IMR-90 (cell line): ENCODE data around the gene CEBPB. TPM values are rescaled to one million over a fixed set of nuclear protein-coding genes. Genes with fewer than 3 reads are reported as not detected.
A peak's percentile ranks its signal among the peaks of the same experiment; 100 is the strongest.

Experiments
- ATAC-seq: fragments of 200-7000 bp; cut with Tn5 transposase; 2 replicates; pipeline ENCODE4 v1.9.1; 2020; ENCODE audit warnings: low read depth, mild to moderate bottlenecking, moderate library complexity
- BruUV-seq: library from RNA; stranded (reverse); fragments of 400-500 nt; replicated peaks from 2 replicates; lab custom pipeline; 2021; lab: Mats Ljungman, UMichigan
- CTCF ChIA-PET: fragments of 300-600 bp; formaldehyde crosslinking; extraction: SDS; loops from one replicate; lab custom pipeline; 2021; ENCODE audit warnings: antibody characterized with exemption; lab: Yijun Ruan, JAX
- POLR2A ChIA-PET: fragments of 300-600 bp; sonication (Branson Sonifier 250); formaldehyde crosslinking; loops from one replicate; lab custom pipeline; 2022; ENCODE audit warnings: antibody characterized with exemption; ENCODE audit not compliant: unreplicated experiment; lab: Charles Lee
- DNase-seq: peaks from one replicate; pipeline ENCODE4 v3.0.0; 2013
- H2AFZ ChIP-seq: replicated peaks from 2 replicates; pipeline ENCODE3; 2013; ENCODE audit warnings: low read length, mild to moderate bottlenecking; ENCODE audit not compliant: poor library complexity
- H2AK5ac ChIP-seq: 2 replicates; pipeline ENCODE4 v1.6.1; 2013; ENCODE audit warnings: low read depth, low read length, inconsistent platforms
- H2AK9ac ChIP-seq: replicated peaks from 2 replicates; pipeline ENCODE3; 2013; ENCODE audit warnings: mild to moderate bottlenecking, low read depth, low read length, moderate library complexity; ENCODE audit not compliant: poor library complexity
- H2BK120ac ChIP-seq: 2 replicates; pipeline ENCODE4 v1.6.1; 2013; ENCODE audit warnings: low read depth, low read length, inconsistent platforms
- H2BK15ac ChIP-seq: 3 replicates; pipeline ENCODE4 v1.6.1; 2013; ENCODE audit warnings: low read depth, low read length, inconsistent platforms
- H2BK20ac ChIP-seq: 2 replicates; pipeline ENCODE4 v1.6.1; 2013; ENCODE audit warnings: low read depth, mild to moderate bottlenecking, inconsistent platforms, low read length, moderate library complexity
- H2BK5ac ChIP-seq: 2 replicates; pipeline ENCODE4 v1.6.1; 2013; ENCODE audit warnings: mild to moderate bottlenecking, low read depth, low read length, inconsistent platforms; ENCODE audit not compliant: poor library complexity, severe bottlenecking
- H3K14ac ChIP-seq: replicated peaks from 2 replicates; pipeline ENCODE4 v1.6.1; 2013; ENCODE audit warnings: low read depth, low read length, inconsistent platforms
- H3K18ac ChIP-seq: 2 replicates; pipeline ENCODE4 v1.6.1; 2013; ENCODE audit warnings: low read depth, low read length, control low read depth
- H3K23ac ChIP-seq: 2 replicates; pipeline ENCODE4 v1.6.1; 2013; ENCODE audit warnings: low read depth, low read length, inconsistent platforms
- H3K27ac ChIP-seq: 2 replicates; pipeline ENCODE4 v1.5.1; 2013; ENCODE audit warnings: mild to moderate bottlenecking, control low read depth, low read length; ENCODE audit not compliant: insufficient read depth
- H3K27me3 ChIP-seq: 2 replicates; pipeline ENCODE4 v1.6.1; 2013; ENCODE audit warnings: low read length; ENCODE audit not compliant: control insufficient read depth, insufficient read depth
- H3K36me3 ChIP-seq: 2 replicates; pipeline ENCODE4 v1.6.1; 2013; ENCODE audit warnings: low read length, mixed read lengths; ENCODE audit not compliant: control insufficient read depth, insufficient read depth
- H3K4ac ChIP-seq: 2 replicates; pipeline ENCODE4 v1.6.1; 2013; ENCODE audit warnings: low read depth, low read length, inconsistent platforms
- H3K4me1 ChIP-seq: 2 replicates; pipeline ENCODE4 v1.6.1; 2013; ENCODE audit warnings: low read length, mixed read lengths; ENCODE audit not compliant: control insufficient read depth, insufficient read depth
- H3K4me2 ChIP-seq: 2 replicates; pipeline ENCODE4 v1.6.1; 2013; ENCODE audit warnings: low read depth, mild to moderate bottlenecking, control low read depth, low read length, moderate library complexity
- H3K4me3 ChIP-seq: 2 replicates; pipeline ENCODE4 v1.5.1; 2013; ENCODE audit warnings: low read depth, mild to moderate bottlenecking, control low read depth, low read length, moderate library complexity; ENCODE audit not compliant: insufficient read depth
- H3K56ac ChIP-seq: 2 replicates; pipeline ENCODE4 v1.6.1; 2013; ENCODE audit warnings: low read length, inconsistent platforms; ENCODE audit not compliant: insufficient read depth; ENCODE audit errors: extremely low read depth
- H3K79me1 ChIP-seq, 2 experiments: 2 replicates each; pipeline ENCODE4 v1.6.1; 2013; ENCODE audit warnings: low read length in 2 of 2, inconsistent platforms in 1 of 2, low read depth in 1 of 2
- H3K9ac ChIP-seq: 2 replicates; pipeline ENCODE4 v1.6.1; 2013; ENCODE audit warnings: low read depth, low read length, control low read depth
- H3K9me1 ChIP-seq: 2 replicates; pipeline ENCODE4 v1.6.1; 2013; ENCODE audit warnings: low read length, inconsistent platforms; ENCODE audit not compliant: insufficient read depth
- H3K9me3 ChIP-seq: 2 replicates; pipeline ENCODE4 v1.6.1; 2013; ENCODE audit warnings: low read length; ENCODE audit not compliant: control insufficient read depth, insufficient read depth
- H4K20me1 ChIP-seq: 2 replicates; pipeline ENCODE4 v1.6.1; 2013; ENCODE audit warnings: low read length, inconsistent platforms; ENCODE audit not compliant: insufficient read depth
- H4K5ac ChIP-seq: 2 replicates; pipeline ENCODE4 v1.6.1; 2013; ENCODE audit warnings: mild to moderate bottlenecking, low read depth, low read length, control low read depth
- H4K8ac ChIP-seq, 2 experiments: 2 replicates each; pipeline ENCODE4 v1.6.1; 2013; ENCODE audit warnings: low read depth in 2 of 2, low read length in 2 of 2, control low read depth in 1 of 2, inconsistent platforms in 1 of 2
- H4K91ac ChIP-seq: 2 replicates; pipeline ENCODE4 v1.6.1; 2013; ENCODE audit warnings: low read depth, low read length, inconsistent platforms; ENCODE audit not compliant: insufficient read depth
- BHLHE40 ChIP-seq: fragments of 150-350 bp; IDR thresholded peaks from 2 replicates; pipeline ENCODE4 v1.6.1; 2016; ENCODE audit warnings: mild to moderate bottlenecking, low read depth, low read length
- CEBPB ChIP-seq: IDR thresholded peaks from 2 replicates; pipeline ENCODE4 v1.6.1; 2012; ENCODE audit warnings: low read depth, low read length, improper control_type of control experiment
- CHD1 ChIP-seq: IDR thresholded peaks from 2 replicates; pipeline ENCODE4 v1.6.1; 2012; ENCODE audit warnings: low read depth, low read length, improper control_type of control experiment
- CTCF ChIP-seq: conservative IDR thresholded peaks from 2 replicates; pipeline ENCODE4 v1.5.1; 2012; ENCODE audit warnings: mild to moderate bottlenecking, low read depth, low read length, improper control_type of control experiment
- ELK1 ChIP-seq: fragments of 150-350 bp; IDR thresholded peaks from 2 replicates; pipeline ENCODE4 v1.6.1; 2016; ENCODE audit warnings: low read depth, mild to moderate bottlenecking, low read length, moderate library complexity, borderline replicate concordance
- FOS ChIP-seq: fragments of 150-350 bp; IDR thresholded peaks from 2 replicates; pipeline ENCODE4 v1.6.1; 2016; ENCODE audit warnings: low read depth, low read length
- MAFK ChIP-seq: IDR thresholded peaks from 2 replicates; pipeline ENCODE4 v1.6.1; 2012; ENCODE audit warnings: low read depth, low read length, improper control_type of control experiment
- MAZ ChIP-seq: IDR thresholded peaks from 2 replicates; pipeline ENCODE4 v1.6.1; 2012; ENCODE audit warnings: low read depth, mild to moderate bottlenecking, low read length, improper control_type of control experiment, moderate library complexity, borderline replicate concordance
- MXI1 ChIP-seq: IDR thresholded peaks from 2 replicates; pipeline ENCODE4 v1.6.1; 2012; ENCODE audit warnings: low read depth, mild to moderate bottlenecking, low read length, moderate library complexity, borderline replicate concordance
- NFE2L2 ChIP-seq: fragments of 150-350 bp; IDR thresholded peaks from 2 replicates; pipeline ENCODE4 v1.6.1; 2016; ENCODE audit warnings: low read depth, mild to moderate bottlenecking, low read length
- POLR2A ChIP-seq: IDR thresholded peaks from 2 replicates; pipeline ENCODE4 v1.6.1; 2012; ENCODE audit warnings: mild to moderate bottlenecking, low read depth, low read length
- RAD21 ChIP-seq: IDR thresholded peaks from 2 replicates; pipeline ENCODE4 v1.6.1; 2012; ENCODE audit warnings: low read length, improper control_type of control experiment
- RCOR1 ChIP-seq: IDR thresholded peaks from 2 replicates; pipeline ENCODE4 v1.6.1; 2012; ENCODE audit warnings: mild to moderate bottlenecking, low read length, improper control_type of control experiment; ENCODE audit not compliant: insufficient replicate concordance
- RFX5 ChIP-seq: IDR thresholded peaks from 2 replicates; pipeline ENCODE4 v1.8.0; 2012; ENCODE audit warnings: low read depth, mild to moderate bottlenecking, low read length, moderate library complexity
- SMC3 ChIP-seq: fragments of 150-350 bp; IDR thresholded peaks from 2 replicates; pipeline ENCODE4 v1.6.1; 2016; ENCODE audit warnings: low read depth, mild to moderate bottlenecking, antibody characterized with exemption, low read length, moderate library complexity
- USF2 ChIP-seq: fragments of 150-350 bp; IDR thresholded peaks from 2 replicates; pipeline ENCODE4 v1.6.1; 2017; ENCODE audit warnings: mild to moderate bottlenecking, antibody characterized with exemption, low read length, low read depth
- WGBS, 2 experiments: methylation state at CpG; one replicate each; pipeline versions ENCODE4 v1.1.5 to v1.1.7; 2013; ENCODE audit warnings: missing lambda C conversion rate in 2 of 2; ENCODE audit not compliant: insufficient read length in 1 of 2; ENCODE audit errors: extremely low coverage in 2 of 2; 5-methylcytosine and 5-hydroxymethylcytosine counted together
- dilution Hi-C: fragments of 300-500 bp; cut with HindIII; formaldehyde crosslinking; loops from one replicate; pipeline ENCODE4 v1.14.3; 2018; ENCODE audit warnings: low sequenced_read_pairs; ENCODE audit not compliant: unreplicated experiment
- in situ Hi-C: fragments of 300-500 bp; cut with MboI; formaldehyde crosslinking; loops from 3 replicates; pipeline ENCODE4 v1.14.3; 2019; ENCODE audit warnings: low sequenced_read_pairs, inconsistent platforms, mixed read lengths
- intact Hi-C: fragments of 100-400 bp; cut with micrococcal nuclease; formaldehyde crosslinking; loops from 2 replicates; pipeline ENCODE4 v1.10.0; 2022
- polyA plus RNA-seq, 3 experiments: library from polyadenylated mRNA; depleted of rRNA; stranded (reverse); fragments of >200 nt; gene quantifications; 2 replicates each; pipeline ENCODE4 v1.2.3, GENCODE V29; 2012; ENCODE audit warnings: low replicate concordance in 1 of 3
- total RNA-seq: library from RNA; depleted of rRNA; stranded (reverse); fragments of >200 nt; gene quantifications from 2 replicates; pipeline ENCODE4 v1.2.3, GENCODE V29; 2012

CEBPB gene
- total and polyA plus RNA-seq, 2 of the 4 experiments (the other 2 are of a cell fraction), result 3.4 to 17.4 TPM

GRCh38 chr20:50242178-50242514, 51.5 kb downstream of the CEBPB start:
- Histone ChIP-seq H3K27ac (no peak overlapping the region), H3K79me1 (no peaks in the 10 kb centered on the region), H3K27me3 (no peaks in the 10 kb centered on the region), H2BK5ac (no peak overlapping the region), H3K56ac (no peak overlapping the region), H4K91ac (no peak overlapping the region), H4K5ac (no peak overlapping the region), H3K14ac (no peak overlapping the region), H3K9ac (no peak overlapping the region), H2BK15ac (no peak overlapping the region; the same call in 2 of the 3 replicates), H2BK20ac (0 out of 2 replicates have a peak overlapping the region, but pooled peaks have one; percentile 20), H4K20me1 (no peaks in the 10 kb centered on the region), H3K36me3 (no peaks in the 10 kb centered on the region), H2AFZ (no peak overlapping the region), H4K8ac (0 out of 4 replicates have a peak overlapping the region, but pooled peaks of 1 of the 2 experiments have one; percentile 1), H3K4me1 (peaks cover 4% of the 10 kb centered on the region; the same call in 1 of the 2 replicates), H3K9me1 (no peaks in the 10 kb centered on the region; the same call in 1 of the 2 replicates), H3K23ac (no peak overlapping the region), H3K9me3 (no peaks in the 10 kb centered on the region), H3K4me2 (no peak overlapping the region), H2BK120ac (peak overlapping the region; percentile 20; the same call in 1 of the 2 replicates), H3K4ac (no peak overlapping the region), H2AK5ac (peak overlapping the region; percentile 79; the same call in 1 of the 2 replicates), H3K18ac (no peak overlapping the region), H2AK9ac (no peak overlapping the region), H3K4me3 (no peak overlapping the region)
- dilution Hi-C loops (no loop called here), intact Hi-C loops (no loop called here), in situ Hi-C loops (no loop called here)
- CTCF ChIA-PET, result no interaction called here
- no TSS peak for BruUV-seq
- DNase-seq (no peak), ATAC-seq (no peak)
- TF ChIP-seq FOS (no peak), CEBPB (no peak), CTCF (no peak), MAFK (no peak), MAZ (no peak), BHLHE40 (no peak), CHD1 (no peak), POLR2A (no peak), RAD21 (no peak), SMC3 (no peak), USF2 (no peak), RCOR1 (no peak), RFX5 (no peak), ELK1 (no peak), NFE2L2 (no peak), MXI1 (no peak)
- no CpG with 5 or more reads among the region's 6 CpGs for WGBS, 2 experiments
- POLR2A ChIA-PET, result no interaction called here
